B cell (primary cell): Measurements from ENCODE around the gene MYL5. TPM values are rescaled to one million over a fixed set of nuclear protein-coding genes. Genes with fewer than 3 reads are reported as not detected.

Source experiments
- ATAC-seq: fragments of 200-7000 bp; cut with Tn5 transposase; one replicate; pipeline ENCODE4 v1.10.0; 2021; ENCODE audit warnings: low read depth, mild to moderate bottlenecking, moderate number of reproducible peaks, moderate library complexity
- CTCF ChIA-PET: fragments of 350-600 bp; sonication (Branson Sonifier 250); formaldehyde crosslinking; loops from one replicate; lab custom pipeline; 2021; ENCODE audit warnings: antibody characterized with exemption, inconsistent platforms; lab: Charles Lee
- POLR2A ChIA-PET: fragments of 350-600 bp; sonication (Branson Sonifier 250); formaldehyde crosslinking; loops from one replicate; lab custom pipeline; 2021; ENCODE audit warnings: antibody characterized with exemption; lab: Charles Lee
- DNase-seq: peaks from one replicate; pipeline ENCODE4 v3.0.0; 2013
- H2AFZ ChIP-seq: 2 replicates; pipeline ENCODE4 v1.6.1; 2012; ENCODE audit warnings: mild to moderate bottlenecking, low read depth, low read length; ENCODE audit not compliant: insufficient read depth, poor library complexity, severe bottlenecking
- H3K27ac ChIP-seq, 2 donors: 1 replicate in 1 of 2; 2 replicates in 1 of 2; pipeline ENCODE4 v1.5.1; 2012 to 2013; ENCODE audit warnings: low read length in 2 of 2, mild to moderate bottlenecking in 2 of 2, moderate library complexity in 1 of 2
- H3K27me3 ChIP-seq, 4 experiments: fragments of 200-600 bp in 1 of 4; sonication (generic) in 1 of 4; replicated peaks in 1 of 4; 1 replicate in 2 of 4; 2 replicates in 2 of 4; pipeline versions ENCODE4 v1.6.1 to v1.7.0; 2013 to 2016; ENCODE audit warnings: low read length in 3 of 4, mild to moderate bottlenecking in 2 of 4, mixed read lengths in 1 of 4, moderate library complexity in 1 of 4; ENCODE audit not compliant: insufficient read depth in 4 of 4, control insufficient read depth in 3 of 4; ENCODE audit errors: control extremely low read depth in 1 of 4
- H3K36me3 ChIP-seq, 2 experiments: replicated peaks in 1 of 2; 1 replicate in 1 of 2; 2 replicates in 1 of 2; pipeline versions ENCODE4 v1.6.1 to v1.7.1; 2013; ENCODE audit warnings: low read length in 1 of 2; ENCODE audit not compliant: insufficient read depth in 2 of 2, control insufficient read depth in 1 of 2; ENCODE audit errors: control extremely low read depth in 1 of 2, extremely low read depth in 1 of 2
- H3K4me1 ChIP-seq, 2 donors: fragments of 200-600 bp in 1 of 2; sonication (generic) in 1 of 2; 1 replicate in 1 of 2; 2 replicates in 1 of 2; pipeline versions ENCODE4 v1.5.1 to v1.6.1; 2013 to 2017; ENCODE audit warnings: low read length in 2 of 2; ENCODE audit not compliant: control insufficient read depth in 2 of 2, insufficient read depth in 2 of 2
- H3K4me2 ChIP-seq: replicated peaks from 2 replicates; pipeline ENCODE3; 2012; ENCODE audit warnings: mild to moderate bottlenecking, low read depth, low read length; ENCODE audit not compliant: poor library complexity, severe bottlenecking
- H3K4me3 ChIP-seq, 5 experiments: fragments of 200-600 bp in 1 of 5; sonication (generic) in 1 of 5; 1 replicate in 3 of 5; 2 replicates in 2 of 5; pipeline versions ENCODE4 v1.5.1 to v1.7.0; 2011 to 2016; ENCODE audit warnings: low read length in 4 of 5, mild to moderate bottlenecking in 4 of 5, low read depth in 2 of 5, control low read depth in 1 of 5, moderate library complexity in 1 of 5; ENCODE audit not compliant: insufficient read depth in 1 of 5; ENCODE audit errors: control extremely low read depth in 1 of 5, extremely low read depth in 1 of 5
- H3K79me2 ChIP-seq: fragments of 200-600 bp; sonication (generic); one replicate; pipeline ENCODE4 v1.6.0; 2016; ENCODE audit warnings: low read length; ENCODE audit not compliant: control insufficient read depth, insufficient read depth
- H3K9ac ChIP-seq: fragments of 200-600 bp; sonication (generic); 2 replicates; pipeline ENCODE4 v1.6.1; 2017; ENCODE audit warnings: mild to moderate bottlenecking, low read length, moderate library complexity
- H3K9me3 ChIP-seq, 3 donors: one replicate each; pipeline versions ENCODE4 v1.6.1 to v1.7.1; 2013; ENCODE audit warnings: low read length in 2 of 3; ENCODE audit not compliant: control insufficient read depth in 2 of 3, insufficient read depth in 1 of 3; ENCODE audit errors: control extremely low read depth in 1 of 3
- H4K20me1 ChIP-seq: 2 replicates; pipeline ENCODE4 v1.6.0; 2012; ENCODE audit warnings: mild to moderate bottlenecking, low read length; ENCODE audit not compliant: insufficient read depth, control insufficient read depth, poor library complexity, severe bottlenecking
- H3K27ac Mint-ChIP-seq: one replicate; pipeline ENCODE4 v1.8.0; 2021; ENCODE audit warnings: mixed read lengths
- H3K27me3 Mint-ChIP-seq: one replicate; pipeline ENCODE4 v1.8.0; 2021; ENCODE audit warnings: mixed read lengths
- H3K4me1 Mint-ChIP-seq: one replicate; pipeline ENCODE4 v1.8.0; 2021; ENCODE audit warnings: mixed read lengths
- H3K4me3 Mint-ChIP-seq: one replicate; pipeline ENCODE4 v1.8.0; 2021; ENCODE audit warnings: mixed read lengths
- H3K9me3 Mint-ChIP-seq: one replicate; pipeline ENCODE4 v1.8.0; 2022; ENCODE audit warnings: mixed read lengths; ENCODE audit not compliant: insufficient read depth
- CTCF ChIP-seq: fragments of 200-600 bp; IDR thresholded peaks from one replicate; pipeline ENCODE4 v1.8.0; 2022; ENCODE audit warnings: antibody characterized with exemption, mild to moderate bottlenecking
- EZH2 ChIP-seq: IDR thresholded peaks from 2 replicates; pipeline ENCODE4 v1.6.1; 2012; ENCODE audit warnings: borderline replicate concordance, low read depth, mild to moderate bottlenecking, moderate library complexity, low read length; ENCODE audit not compliant: insufficient read depth, poor library complexity, severe bottlenecking
- WGBS: methylation state at CpG from one replicate; pipeline ENCODE4 v1.1.5; 2013; ENCODE audit warnings: missing lambda C conversion rate; ENCODE audit not compliant: insufficient coverage; 5-methylcytosine and 5-hydroxymethylcytosine counted together
- intact Hi-C: fragments of 100-400 bp; cut with micrococcal nuclease; formaldehyde crosslinking; loops from one replicate; pipeline ENCODE4 v1.10.0; 2022
- polyA plus RNA-seq: library from polyadenylated mRNA; depleted of rRNA; stranded (reverse); fragments of >200 nt; gene quantifications from 2 replicates; pipeline ENCODE4 v1.2.3, GENCODE V29; 2012
- total RNA-seq, 2 donors: library from RNA; stranded (reverse); fragments of 120-200 nt in 1 of 2; gene quantifications; 1 replicate in 1 of 2; 2 replicates in 1 of 2; pipeline versions ENCODE4 v1.2.3 to v1.2.4, GENCODE V29; 2013 to 2022

The MYL5 gene
- total and polyA plus RNA-seq, 2 donors (not counting 1 experiment from before 2014, with no cell fraction given): 16.9 to 38.3 TPM

GRCh38 chr4:658681-659667 lies 15.4 kb upstream of the MYL5 start:
- H3K27me3 Mint-ChIP-seq: no peaks in the 10 kb centered on the region
- Histone ChIP-seq H3K27ac (no peak overlapping the region), H3K9ac (no peak overlapping the region), H2AFZ (no peak overlapping the region), H3K9me3 (peaks cover 0 to 17% (median 0%) of the 10 kb centered on the region in 3 donors), H4K20me1 (no peaks in the 10 kb centered on the region), H3K27me3 (no peaks in the 10 kb centered on the region), H3K4me3 (no peak overlapping the region), H3K79me2 (peaks cover 9% of the 10 kb centered on the region), H3K4me1 (peaks cover 4 to 7% of the 10 kb centered on the region in 2 donors), H3K36me3 (no peaks in the 10 kb centered on the region), H3K4me2 (no peak overlapping the region)
- no peaks in the 10 kb centered on the region for H3K9me3 Mint-ChIP-seq
- TF ChIP-seq EZH2: no peak
- peaks cover 3% of the 10 kb centered on the region for H3K4me1 Mint-ChIP-seq
- H3K4me3 Mint-ChIP-seq: no peak overlapping the region
- no peak overlapping the region for H3K27ac Mint-ChIP-seq
- intact Hi-C loops: no loop called here
- POLR2A ChIA-PET: no interaction called here
- CTCF ChIA-PET: no interaction called here
- WGBS: 96% methylated on average over 31 of the region's 32 CpGs
- ATAC-seq: no peak
- no peak for DNase-seq

DNA sequence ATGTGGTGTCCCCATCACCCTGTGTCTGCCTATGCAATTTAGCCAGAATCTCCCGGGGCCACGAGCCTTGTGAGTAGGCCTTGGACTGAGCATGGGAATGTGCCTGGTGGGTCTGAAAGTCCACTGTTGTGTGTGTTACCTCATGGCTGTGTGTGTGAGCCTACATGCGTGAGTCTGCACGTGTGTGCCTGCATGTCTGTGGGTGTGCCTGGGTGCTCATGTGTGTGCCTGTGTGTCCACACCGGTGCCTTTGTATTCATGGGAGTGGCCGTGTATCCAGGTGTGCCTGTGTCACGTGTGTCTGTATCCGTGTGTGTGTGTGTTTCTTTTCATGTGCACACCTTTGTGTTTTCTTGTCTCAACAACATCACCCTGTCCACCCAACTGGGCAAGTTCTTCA lies 14.5 kb upstream of the MYL5 start:
- H3K4me1 Mint-ChIP-seq: peaks cover 9% of the 10 kb centered on the region
- no peaks in the 10 kb centered on the region for H3K36me3 ChIP-seq
- ATAC-seq: no peak
- H2AFZ ChIP-seq: no peak overlapping the region
- no peak overlapping the region for H3K27ac ChIP-seq
- 100% methylated on average over 6 of the region's 8 CpGs for WGBS
- H3K27ac Mint-ChIP-seq: no peak overlapping the region
- POLR2A ChIA-PET: no interaction called here
- no peaks in the 10 kb centered on the region for H3K9me3 Mint-ChIP-seq
- H3K9ac ChIP-seq: no peak overlapping the region
- H3K4me3 Mint-ChIP-seq: no peak overlapping the region
- TF ChIP-seq EZH2 (no peak), CTCF (no peak)
- H3K79me2 ChIP-seq: peaks cover 9% of the 10 kb centered on the region
- no peak for DNase-seq
- no peak overlapping the region for H3K4me2 ChIP-seq
- CTCF ChIA-PET: no interaction called here
- no peak overlapping the region for H3K4me3 ChIP-seq
- H3K4me1 ChIP-seq: peaks cover 9 to 16% of the 10 kb centered on the region in 2 donors
- peaks cover 0 to 17% (median 0%) of the 10 kb centered on the region in 3 donors for H3K9me3 ChIP-seq
- H4K20me1 ChIP-seq: no peaks in the 10 kb centered on the region
- no peaks in the 10 kb centered on the region for H3K27me3 ChIP-seq
- intact Hi-C loops: loop anchor here (5.0 kb wide), 1 partner anchor 323 kb away; the partner anchor contains the start of gene ZNF141
- H3K27me3 Mint-ChIP-seq: no peaks in the 10 kb centered on the region
